ENCODE measurements around the gene PPP1R3A.

DNA sequence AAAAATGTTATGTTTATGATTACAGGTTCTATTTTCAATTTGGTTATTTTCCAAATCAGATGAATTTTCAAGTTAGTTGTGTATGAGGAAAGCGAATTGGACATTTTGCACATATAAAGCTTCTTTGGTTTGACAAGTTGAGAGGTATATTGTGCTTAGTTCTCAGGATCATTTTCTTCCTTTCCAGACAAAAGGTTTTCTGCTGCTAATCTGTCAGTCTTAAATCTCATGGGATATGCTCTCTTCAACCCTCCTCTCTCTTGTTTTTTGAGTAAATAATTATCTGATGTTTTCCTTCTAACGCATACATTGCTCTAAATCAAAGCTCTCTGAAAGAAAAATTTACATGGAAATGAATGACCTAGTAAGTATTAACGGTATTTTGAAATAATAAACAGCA lies 77.9 kb downstream of the PPP1R3A start:
- TF ChIP-seq, protein P1, sequence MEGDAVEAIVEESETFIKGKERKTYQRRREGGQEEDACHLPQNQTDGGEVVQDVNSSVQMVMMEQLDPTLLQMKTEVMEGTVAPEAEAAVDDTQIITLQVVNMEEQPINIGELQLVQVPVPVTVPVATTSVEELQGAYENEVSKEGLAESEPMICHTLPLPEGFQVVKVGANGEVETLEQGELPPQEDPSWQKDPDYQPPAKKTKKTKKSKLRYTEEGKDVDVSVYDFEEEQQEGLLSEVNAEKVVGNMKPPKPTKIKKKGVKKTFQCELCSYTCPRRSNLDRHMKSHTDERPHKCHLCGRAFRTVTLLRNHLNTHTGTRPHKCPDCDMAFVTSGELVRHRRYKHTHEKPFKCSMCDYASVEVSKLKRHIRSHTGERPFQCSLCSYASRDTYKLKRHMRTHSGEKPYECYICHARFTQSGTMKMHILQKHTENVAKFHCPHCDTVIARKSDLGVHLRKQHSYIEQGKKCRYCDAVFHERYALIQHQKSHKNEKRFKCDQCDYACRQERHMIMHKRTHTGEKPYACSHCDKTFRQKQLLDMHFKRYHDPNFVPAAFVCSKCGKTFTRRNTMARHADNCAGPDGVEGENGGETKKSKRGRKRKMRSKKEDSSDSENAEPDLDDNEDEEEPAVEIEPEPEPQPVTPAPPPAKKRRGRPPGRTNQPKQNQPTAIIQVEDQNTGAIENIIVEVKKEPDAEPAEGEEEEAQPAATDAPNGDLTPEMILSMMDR (conservative IDR thresholded peaks at IDR 0.05): no peak
- no peak for TF ChIP-seq EZH2 (IDR thresholded peaks at IDR 0.05; ENCODE audit: low read depth)

All from PC-9 (cell line).